Endothelial cell of umbilical vein (primary cell): ENCODE data around the gene CELF5. TPM values are rescaled to one million over a fixed set of nuclear protein-coding genes. Genes with fewer than 3 reads are reported as not detected.

Source experiments
- BruUV-seq: library from RNA; stranded (reverse); fragments of 400-500 nt; replicated peaks from 2 replicates; lab custom pipeline; 2021; lab: Mats Ljungman, UMichigan
- CTCF ChIA-PET: fragments of 300-600, 350-600 bp; sonication (Branson Sonifier 250); formaldehyde crosslinking; loops from one replicate; lab custom pipeline; 2021; ENCODE audit warnings: antibody characterized with exemption, inconsistent platforms; lab: Charles Lee
- POLR2A ChIA-PET: fragments of 300-600, 350-600 bp; sonication (Branson Sonifier 250); formaldehyde crosslinking; loops from one replicate; lab custom pipeline; 2021; ENCODE audit warnings: antibody characterized with exemption, inconsistent platforms; lab: Charles Lee
- DNase-seq: peaks from one replicate; pipeline ENCODE4 v3.0.0-alpha.2; 2011; ENCODE audit warnings: low read depth, low spot score
- FAIRE-seq: peaks from 2 replicates; lab custom pipeline; 2011; peaks lifted over from hg19 to GRCh38; lab: Jason Lieb, UNC
- H2AFZ ChIP-seq: 2 replicates; pipeline ENCODE4 v1.6.0; 2012; ENCODE audit warnings: low read depth, low read length, control low read depth, inconsistent platforms
- H3K27ac ChIP-seq: 2 replicates; pipeline ENCODE4 v1.5.1; 2011; ENCODE audit warnings: low read depth, mild to moderate bottlenecking, control low read depth, low read length, moderate library complexity; ENCODE audit not compliant: insufficient read depth
- H3K27me3 ChIP-seq, 2 experiments: 2 replicates each; pipeline versions ENCODE4 v1.6.0 to v1.6.1; 2011; ENCODE audit warnings: low read length in 2 of 2, mixed read lengths in 1 of 2; ENCODE audit not compliant: control insufficient read depth in 2 of 2, insufficient read depth in 2 of 2
- H3K36me3 ChIP-seq, 2 experiments: 2 replicates in 1 of 2; 3 replicates in 1 of 2; pipeline ENCODE4 v1.5.1; 2011; ENCODE audit warnings: low read length in 2 of 2, mild to moderate bottlenecking in 1 of 2, moderate library complexity in 1 of 2; ENCODE audit not compliant: control insufficient read depth in 2 of 2, insufficient read depth in 2 of 2; ENCODE audit errors: extremely low read depth in 1 of 2
- H3K4me1 ChIP-seq: 3 replicates; pipeline ENCODE4 v1.5.1; 2011; ENCODE audit warnings: mild to moderate bottlenecking, low read length; ENCODE audit not compliant: control insufficient read depth, insufficient read depth; ENCODE audit errors: extremely low read depth
- H3K4me2 ChIP-seq: 2 replicates; pipeline ENCODE4 v1.6.1; 2011; ENCODE audit warnings: low read length, control low read depth, mixed read lengths; ENCODE audit not compliant: insufficient read depth
- H3K4me3 ChIP-seq, 3 experiments: fragments of 200-600 bp in 1 of 3; sonication (generic), shearing (Covaris generic) in 1 of 3; replicated peaks in 1 of 3; 2 replicates each; pipeline ENCODE4 v1.5.1; 2011 to 2016; ENCODE audit warnings: control low read depth in 3 of 3, low read length in 3 of 3, mild to moderate bottlenecking in 2 of 3, inconsistent platforms in 1 of 3, low read depth in 1 of 3, moderate library complexity in 1 of 3; ENCODE audit not compliant: insufficient read depth in 1 of 3
- H3K79me2 ChIP-seq: 2 replicates; pipeline ENCODE4 v1.6.0; 2012; ENCODE audit warnings: low read length, inconsistent platforms; ENCODE audit not compliant: control insufficient read depth, insufficient read depth
- H3K9ac ChIP-seq: replicated peaks from 2 replicates; pipeline ENCODE3; 2011; ENCODE audit warnings: low read length, control low read depth; ENCODE audit not compliant: insufficient read depth; ENCODE audit errors: extremely low read depth
- H3K9me1 ChIP-seq: replicated peaks from 3 replicates; pipeline ENCODE4 v1.6.0; 2011; ENCODE audit warnings: mild to moderate bottlenecking, low read length; ENCODE audit not compliant: control insufficient read depth, insufficient read depth; ENCODE audit errors: extremely low read depth
- H3K9me3 ChIP-seq: replicated peaks from 2 replicates; pipeline ENCODE4 v1.5.1; 2012; ENCODE audit warnings: low read length, inconsistent platforms; ENCODE audit not compliant: control insufficient read depth, insufficient read depth
- H4K20me1 ChIP-seq: replicated peaks from 2 replicates; pipeline ENCODE3; 2011; ENCODE audit warnings: mild to moderate bottlenecking, low read length; ENCODE audit not compliant: control insufficient read depth, insufficient read depth; ENCODE audit errors: extremely low read depth
- CTCF ChIP-seq, 2 donors: IDR thresholded peaks; 1 replicate in 1 of 2; 2 replicates in 1 of 2; pipeline ENCODE4 v1.5.1; 2011; ENCODE audit warnings: low read length in 2 of 2, mild to moderate bottlenecking in 2 of 2, moderate library complexity in 2 of 2, control low read depth in 1 of 2, inconsistent platforms in 1 of 2, low read depth in 1 of 2; ENCODE audit not compliant: insufficient read depth in 1 of 2; ENCODE audit errors: extremely low read depth in 1 of 2
- EZH2 ChIP-seq: IDR thresholded peaks from 2 replicates; pipeline ENCODE4 v1.6.1; 2012; ENCODE audit warnings: borderline replicate concordance, low read depth, mild to moderate bottlenecking, moderate library complexity, low read length, inconsistent platforms; ENCODE audit not compliant: severe bottlenecking
- FOS ChIP-seq: IDR thresholded peaks from 2 replicates; pipeline ENCODE4 v1.6.1; 2011; ENCODE audit warnings: mild to moderate bottlenecking, low read length, moderate library complexity, borderline replicate concordance; ENCODE audit not compliant: insufficient read depth
- GATA2 ChIP-seq: IDR thresholded peaks from 2 replicates; pipeline ENCODE4 v1.7.0; 2011; ENCODE audit warnings: low read depth, mild to moderate bottlenecking, moderate library complexity, mixed read lengths, low read length; ENCODE audit not compliant: insufficient read length, insufficient read depth
- JUN ChIP-seq: IDR thresholded peaks from 2 replicates; pipeline ENCODE4 v1.6.1; 2011; ENCODE audit warnings: borderline replicate concordance, low read depth; ENCODE audit not compliant: insufficient read length, insufficient read depth
- MAX ChIP-seq: IDR thresholded peaks from 2 replicates; pipeline ENCODE4 v1.6.1; 2011; ENCODE audit not compliant: insufficient read depth, insufficient read length
- MYC ChIP-seq: IDR thresholded peaks from one replicate; pipeline ENCODE4 v1.6.1; 2011; ENCODE audit warnings: mild to moderate bottlenecking, low read depth, low read length
- POLR2A ChIP-seq: IDR thresholded peaks from 2 replicates; pipeline ENCODE4 v1.6.1; 2012; ENCODE audit warnings: low read depth, mild to moderate bottlenecking, control low read depth, low read length
- POLR2AphosphoS5 ChIP-seq: IDR thresholded peaks from 2 replicates; pipeline ENCODE4 v1.6.1; 2012; ENCODE audit warnings: low read depth, mild to moderate bottlenecking, control low read depth, low read length, moderate library complexity; ENCODE audit not compliant: insufficient read depth
- dilution Hi-C: fragments of 300-500 bp; cut with MboI; formaldehyde crosslinking; loops from one replicate; pipeline ENCODE4 v1.15.0; 2019; ENCODE audit warnings: low sequenced_read_pairs; ENCODE audit not compliant: extremely low pct_ligation_motif_present
- intact Hi-C: fragments of 100-400 bp; cut with micrococcal nuclease; formaldehyde crosslinking; loops from one replicate; pipeline ENCODE4 v1.10.0; 2022
- polyA plus RNA-seq, 4 experiments: library from polyadenylated mRNA; depleted of rRNA in 3 of 4; stranded (reverse) in 3 of 4; unstranded in 1 of 4; fragments of >200 nt; gene quantifications; 2 replicates each; pipeline versions ENCODE4 v1.2.1 to v1.2.3, GENCODE V29; 2011 to 2012; ENCODE audit warnings: missing spikeins in 1 of 4
- total RNA-seq: library from RNA; stranded (reverse); gene quantifications from 2 replicates; pipeline ENCODE4 v1.2.3, GENCODE V29; 2021

Gene CELF5
- total and polyA plus RNA-seq, 2 donors (not counting 3 experiments of a cell fraction or from before 2014, with no cell fraction given): not detected

- POLR2A ChIA-PET: no interaction called here
- no TSS peak for BruUV-seq
- no peak for FAIRE-seq
Measured at GRCh38 chr19:3310711-3311110, 86.2 kb downstream of the CELF5 start.

More at GRCh38 chr19:3310711-3311110, 86.2 kb downstream of the CELF5 start:
- no peaks in the 10 kb centered on the region for H3K9me3 ChIP-seq
- no peak overlapping the region for H3K9ac ChIP-seq
- dilution Hi-C loops (no loop called here), intact Hi-C loops (no loop called here)
- CTCF ChIA-PET: no interaction called here
- H3K27ac ChIP-seq: no peak overlapping the region
- H3K4me1 ChIP-seq: no peaks in the 10 kb centered on the region
- no peak overlapping the region for H3K4me3 ChIP-seq
- no peaks in the 10 kb centered on the region for H4K20me1 ChIP-seq
- no peaks in the 10 kb centered on the region for H3K9me1 ChIP-seq
- H3K4me2 ChIP-seq: no peak overlapping the region
- no peaks in the 10 kb centered on the region for H3K36me3 ChIP-seq
- no peak for TF ChIP-seq EZH2
- no peak for TF ChIP-seq FOS
- no peak for TF ChIP-seq POLR2AphosphoS5
- TF ChIP-seq POLR2A: no peak
- no peak for TF ChIP-seq CTCF (IDR thresholded peaks at IDR 0.05; ENCODE audit: extremely low read depth in 1 of 2, insufficient read depth in 1 of 2, low read depth in 1 of 2, low read length in 2 of 2)
- no peak for TF ChIP-seq MYC
- no peak for TF ChIP-seq GATA2
- TF ChIP-seq MAX: no peak
- TF ChIP-seq JUN: no peak
- no peak for DNase-seq
- peaks cover 0 to 4% of the 10 kb centered on the region in 2 experiments for H3K27me3 ChIP-seq
- H2AFZ ChIP-seq: no peak overlapping the region
- no peaks in the 10 kb centered on the region for H3K79me2 ChIP-seq
